ENCODE data around the gene MINDY4. TPM values are rescaled to one million over a fixed set of nuclear protein-coding genes. Genes with fewer than 3 reads are reported as not detected.

MINDY4 gene
- total RNA-seq, 1 experiment from 2014 or later = 1.8 TPM

DNA sequence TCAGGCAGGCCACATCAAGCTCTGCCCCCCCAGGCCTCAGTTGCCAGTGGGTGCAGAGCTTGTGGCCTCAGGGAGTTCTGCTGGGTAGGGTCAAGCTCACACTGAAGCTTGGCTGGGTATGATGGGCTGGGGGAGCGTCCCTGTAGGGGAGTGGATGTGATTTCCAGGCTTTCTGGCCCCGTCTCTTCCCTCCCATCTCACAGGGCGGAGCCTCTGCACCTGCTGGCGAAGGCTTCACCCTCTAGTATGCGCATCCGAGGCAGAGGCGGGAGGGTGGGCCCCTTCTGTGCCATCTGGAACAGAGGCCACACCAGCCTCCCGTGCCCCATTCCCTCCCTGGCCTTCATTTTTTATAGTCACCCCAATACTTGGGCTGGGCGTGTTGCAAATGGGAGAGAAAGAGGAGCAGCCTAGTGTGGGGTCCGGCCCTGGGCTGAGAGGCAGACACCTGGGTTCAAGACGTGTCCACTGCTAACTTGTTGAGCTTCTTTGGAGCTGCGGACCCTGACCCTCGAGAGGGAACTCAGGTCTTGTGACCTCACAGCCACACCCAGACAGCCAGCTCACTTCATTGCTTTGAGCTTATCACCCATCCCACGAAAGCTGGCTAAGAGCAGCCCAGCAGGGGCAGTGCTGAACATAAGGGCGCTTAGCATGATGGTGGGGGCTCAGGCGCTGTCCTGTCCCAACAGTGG is 142.8 kb downstream of the MINDY4 start (continued):
- no peak for TF ChIP-seq GABPB1 (CRISPR knock-in tag; IDR thresholded peaks at IDR 0.05)
- no peak for TF ChIP-seq FOXP1 (CRISPR knock-in tag; IDR thresholded peaks at IDR 0.05; ENCODE audit: borderline replicate concordance)
- TF ChIP-seq, protein P1, sequence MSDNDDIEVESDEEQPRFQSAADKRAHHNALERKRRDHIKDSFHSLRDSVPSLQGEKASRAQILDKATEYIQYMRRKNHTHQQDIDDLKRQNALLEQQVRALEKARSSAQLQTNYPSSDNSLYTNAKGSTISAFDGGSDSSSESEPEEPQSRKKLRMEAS (CRISPR knock-in tag; IDR thresholded peaks at IDR 0.05) = no peak

DNA sequence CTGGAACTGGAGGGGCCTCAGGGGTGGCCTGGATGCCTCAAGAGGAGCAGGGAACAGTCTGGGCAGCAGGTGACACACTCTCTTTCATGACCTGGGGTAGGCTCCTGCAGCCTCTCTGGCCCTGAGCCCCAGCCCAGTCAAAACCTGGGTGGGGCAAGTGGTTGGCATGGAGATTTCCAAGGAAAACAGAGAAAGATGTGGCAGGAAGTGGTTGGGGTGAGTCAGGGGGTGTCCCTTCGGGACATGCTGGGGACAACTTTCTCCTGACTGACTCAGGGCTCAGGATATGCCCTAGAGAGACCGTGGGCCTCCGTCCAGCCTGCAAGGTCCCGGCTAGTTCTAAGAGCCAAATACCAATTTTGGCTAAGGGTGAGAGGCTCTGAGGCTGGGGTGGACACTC is 143.4 kb downstream of the MINDY4 start:
- TF ChIP-seq, protein P2, sequence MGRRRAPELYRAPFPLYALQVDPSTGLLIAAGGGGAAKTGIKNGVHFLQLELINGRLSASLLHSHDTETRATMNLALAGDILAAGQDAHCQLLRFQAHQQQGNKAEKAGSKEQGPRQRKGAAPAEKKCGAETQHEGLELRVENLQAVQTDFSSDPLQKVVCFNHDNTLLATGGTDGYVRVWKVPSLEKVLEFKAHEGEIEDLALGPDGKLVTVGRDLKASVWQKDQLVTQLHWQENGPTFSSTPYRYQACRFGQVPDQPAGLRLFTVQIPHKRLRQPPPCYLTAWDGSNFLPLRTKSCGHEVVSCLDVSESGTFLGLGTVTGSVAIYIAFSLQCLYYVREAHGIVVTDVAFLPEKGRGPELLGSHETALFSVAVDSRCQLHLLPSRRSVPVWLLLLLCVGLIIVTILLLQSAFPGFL (CRISPR knock-in tag; IDR thresholded peaks at IDR 0.05; ENCODE audit: borderline replicate concordance) = no peak
- no peak for TF ChIP-seq ZNF423 (CRISPR knock-in tag; IDR thresholded peaks at IDR 0.05)
- TF ChIP-seq, protein P3, sequence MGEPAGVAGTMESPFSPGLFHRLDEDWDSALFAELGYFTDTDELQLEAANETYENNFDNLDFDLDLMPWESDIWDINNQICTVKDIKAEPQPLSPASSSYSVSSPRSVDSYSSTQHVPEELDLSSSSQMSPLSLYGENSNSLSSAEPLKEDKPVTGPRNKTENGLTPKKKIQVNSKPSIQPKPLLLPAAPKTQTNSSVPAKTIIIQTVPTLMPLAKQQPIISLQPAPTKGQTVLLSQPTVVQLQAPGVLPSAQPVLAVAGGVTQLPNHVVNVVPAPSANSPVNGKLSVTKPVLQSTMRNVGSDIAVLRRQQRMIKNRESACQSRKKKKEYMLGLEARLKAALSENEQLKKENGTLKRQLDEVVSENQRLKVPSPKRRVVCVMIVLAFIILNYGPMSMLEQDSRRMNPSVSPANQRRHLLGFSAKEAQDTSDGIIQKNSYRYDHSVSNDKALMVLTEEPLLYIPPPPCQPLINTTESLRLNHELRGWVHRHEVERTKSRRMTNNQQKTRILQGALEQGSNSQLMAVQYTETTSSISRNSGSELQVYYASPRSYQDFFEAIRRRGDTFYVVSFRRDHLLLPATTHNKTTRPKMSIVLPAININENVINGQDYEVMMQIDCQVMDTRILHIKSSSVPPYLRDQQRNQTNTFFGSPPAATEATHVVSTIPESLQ (CRISPR knock-in tag; IDR thresholded peaks at IDR 0.05) = no peak
- no peak for TF ChIP-seq ZNF263 (CRISPR knock-in tag; IDR thresholded peaks at IDR 0.05; ENCODE audit: low read depth)
- TF ChIP-seq, protein P4, sequence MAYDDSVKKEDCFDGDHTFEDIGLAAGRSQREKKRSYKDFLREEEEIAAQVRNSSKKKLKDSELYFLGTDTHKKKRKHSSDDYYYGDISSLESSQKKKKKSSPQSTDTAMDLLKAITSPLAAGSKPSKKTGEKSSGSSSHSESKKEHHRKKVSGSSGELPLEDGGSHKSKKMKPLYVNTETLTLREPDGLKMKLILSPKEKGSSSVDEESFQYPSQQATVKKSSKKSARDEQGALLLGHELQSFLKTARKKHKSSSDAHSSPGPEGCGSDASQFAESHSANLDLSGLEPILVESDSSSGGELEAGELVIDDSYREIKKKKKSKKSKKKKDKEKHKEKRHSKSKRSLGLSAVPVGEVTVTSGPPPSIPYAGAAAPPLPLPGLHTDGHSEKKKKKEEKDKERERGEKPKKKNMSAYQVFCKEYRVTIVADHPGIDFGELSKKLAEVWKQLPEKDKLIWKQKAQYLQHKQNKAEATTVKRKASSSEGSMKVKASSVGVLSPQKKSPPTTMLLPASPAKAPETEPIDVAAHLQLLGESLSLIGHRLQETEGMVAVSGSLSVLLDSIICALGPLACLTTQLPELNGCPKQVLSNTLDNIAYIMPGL (CRISPR knock-in tag; IDR thresholded peaks at IDR 0.05) = no peak
- no peak for TF ChIP-seq RELA (CRISPR knock-in tag; IDR thresholded peaks at IDR 0.05; ENCODE audit: borderline replicate concordance)
- TF ChIP-seq, protein P5, sequence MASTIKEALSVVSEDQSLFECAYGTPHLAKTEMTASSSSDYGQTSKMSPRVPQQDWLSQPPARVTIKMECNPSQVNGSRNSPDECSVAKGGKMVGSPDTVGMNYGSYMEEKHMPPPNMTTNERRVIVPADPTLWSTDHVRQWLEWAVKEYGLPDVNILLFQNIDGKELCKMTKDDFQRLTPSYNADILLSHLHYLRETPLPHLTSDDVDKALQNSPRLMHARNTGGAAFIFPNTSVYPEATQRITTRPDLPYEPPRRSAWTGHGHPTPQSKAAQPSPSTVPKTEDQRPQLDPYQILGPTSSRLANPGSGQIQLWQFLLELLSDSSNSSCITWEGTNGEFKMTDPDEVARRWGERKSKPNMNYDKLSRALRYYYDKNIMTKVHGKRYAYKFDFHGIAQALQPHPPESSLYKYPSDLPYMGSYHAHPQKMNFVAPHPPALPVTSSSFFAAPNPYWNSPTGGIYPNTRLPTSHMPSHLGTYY (CRISPR knock-in tag; IDR thresholded peaks at IDR 0.05) = no peak
- TF ChIP-seq SOX15 (CRISPR knock-in tag; IDR thresholded peaks at IDR 0.05) = no peak
- no peak for TF ChIP-seq GRHL2 (CRISPR knock-in tag; IDR thresholded peaks at IDR 0.05; ENCODE audit: insufficient replicate concordance, severe bottlenecking)
- Mint-ChIP-seq H3K36me3 (no peaks in the 10 kb centered on the region), H3K27ac (no peak overlapping the region)

DNA sequence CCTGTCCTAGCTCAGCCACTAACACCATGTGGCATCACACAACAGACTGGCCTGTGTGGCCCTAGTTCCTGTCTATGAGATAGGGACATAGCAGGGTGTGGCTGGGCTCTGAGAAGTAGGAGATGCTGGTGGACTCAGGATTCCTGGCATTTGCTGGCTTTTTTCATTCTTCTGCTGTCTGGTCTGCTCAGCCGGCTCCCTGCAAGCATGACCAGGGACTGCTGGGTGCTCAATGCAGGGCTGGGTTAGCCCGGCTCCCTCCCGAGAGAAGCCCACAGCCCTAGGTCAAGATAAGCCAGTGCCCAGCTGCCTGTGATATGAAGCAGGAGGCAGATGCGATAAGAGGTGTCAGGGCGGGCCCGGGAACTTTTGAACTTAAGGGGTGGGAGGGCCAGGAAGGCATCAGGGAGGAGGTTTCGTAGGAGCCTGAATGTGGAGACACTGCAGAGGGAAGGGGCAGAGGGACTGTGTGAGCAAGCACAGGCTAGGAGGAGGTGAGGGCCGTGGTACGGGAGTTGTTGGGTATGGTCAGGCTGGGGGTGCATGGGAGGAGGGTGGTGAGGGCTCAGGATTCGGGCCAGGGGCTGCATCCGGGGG is 143.9 kb downstream of the MINDY4 start:
- no peaks in the 10 kb centered on the region for H3K36me3 Mint-ChIP-seq
- peaks cover 16% of the 10 kb centered on the region for H3K4me1 Mint-ChIP-seq
- ChIA-PET CTCF (interaction anchor here (0.5 to 2.6 kb wide), 4 partner anchors 7 to 169 kb away, joined by 3 to 12 read pairs (median 6); no protein-coding TSS in a partner anchor), POLR2A (no interaction called here)
- no peaks in the 10 kb centered on the region for H3K27me3 Mint-ChIP-seq (ENCODE audit: low read depth)
- no peaks in the 10 kb centered on the region for H3K9me3 Mint-ChIP-seq
- ATAC-seq (no peak), DNase-seq (ENCODE audit: low spot score) (no peak)
- H3K27ac Mint-ChIP-seq = no peak overlapping the region
- no peak overlapping the region for H3K4me3 Mint-ChIP-seq
- TF ChIP-seq ZNF396 (CRISPR knock-in tag; IDR thresholded peaks at IDR 0.05; ENCODE audit: borderline replicate concordance) (no peak), ZNF219 (CRISPR knock-in tag; IDR thresholded peaks at IDR 0.05; ENCODE audit: borderline replicate concordance) (no peak), ZNF232 (CRISPR knock-in tag; IDR thresholded peaks at IDR 0.05) (no peak), MXD4 (CRISPR knock-in tag; IDR thresholded peaks at IDR 0.05; ENCODE audit: borderline replicate concordance) (no peak), GABPB1 (CRISPR knock-in tag; IDR thresholded peaks at IDR 0.05) (no peak), ETV6 (CRISPR knock-in tag; IDR thresholded peaks at IDR 0.05) (no peak), FOXK1 (CRISPR knock-in tag; IDR thresholded peaks at IDR 0.05) (no peak)
- TF ChIP-seq, protein P6, sequence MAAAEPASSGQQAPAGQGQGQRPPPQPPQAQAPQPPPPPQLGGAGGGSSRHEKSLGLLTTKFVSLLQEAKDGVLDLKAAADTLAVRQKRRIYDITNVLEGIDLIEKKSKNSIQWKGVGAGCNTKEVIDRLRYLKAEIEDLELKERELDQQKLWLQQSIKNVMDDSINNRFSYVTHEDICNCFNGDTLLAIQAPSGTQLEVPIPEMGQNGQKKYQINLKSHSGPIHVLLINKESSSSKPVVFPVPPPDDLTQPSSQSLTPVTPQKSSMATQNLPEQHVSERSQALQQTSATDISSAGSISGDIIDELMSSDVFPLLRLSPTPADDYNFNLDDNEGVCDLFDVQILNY (CRISPR knock-in tag; IDR thresholded peaks at IDR 0.05) = no peak
- TF ChIP-seq, protein P3 (CRISPR knock-in tag; IDR thresholded peaks at IDR 0.05) = no peak
- TF ChIP-seq, protein P7, sequence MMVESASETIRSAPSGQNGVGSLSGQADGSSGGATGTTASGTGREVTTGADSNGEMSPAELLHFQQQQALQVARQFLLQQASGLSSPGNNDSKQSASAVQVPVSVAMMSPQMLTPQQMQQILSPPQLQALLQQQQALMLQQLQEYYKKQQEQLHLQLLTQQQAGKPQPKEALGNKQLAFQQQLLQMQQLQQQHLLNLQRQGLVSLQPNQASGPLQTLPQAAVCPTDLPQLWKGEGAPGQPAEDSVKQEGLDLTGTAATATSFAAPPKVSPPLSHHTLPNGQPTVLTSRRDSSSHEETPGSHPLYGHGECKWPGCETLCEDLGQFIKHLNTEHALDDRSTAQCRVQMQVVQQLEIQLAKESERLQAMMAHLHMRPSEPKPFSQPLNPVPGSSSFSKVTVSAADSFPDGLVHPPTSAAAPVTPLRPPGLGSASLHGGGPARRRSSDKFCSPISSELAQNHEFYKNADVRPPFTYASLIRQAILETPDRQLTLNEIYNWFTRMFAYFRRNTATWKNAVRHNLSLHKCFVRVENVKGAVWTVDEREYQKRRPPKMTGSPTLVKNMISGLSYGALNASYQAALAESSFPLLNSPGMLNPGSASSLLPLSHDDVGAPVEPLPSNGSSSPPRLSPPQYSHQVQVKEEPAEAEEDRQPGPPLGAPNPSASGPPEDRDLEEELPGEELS (CRISPR knock-in tag; IDR thresholded peaks at IDR 0.05) = no peak

More for the DNA sequence above, 143.4 kb downstream of the MINDY4 start:
- H3K4me3 Mint-ChIP-seq = no peak overlapping the region
- CTCF ChIA-PET = interaction anchor here (2.3 to 2.6 kb wide), 2 partner anchors 24 to 208 kb away, joined by 5 to 12 read pairs; no protein-coding TSS in a partner anchor
- no peaks in the 10 kb centered on the region for H3K9me3 Mint-ChIP-seq
- ATAC-seq (no peak; the same call in 1 of the 2 replicates), DNase-seq (ENCODE audit: low spot score) (no peak)
- H3K27me3 Mint-ChIP-seq (ENCODE audit: low read depth) = no peaks in the 10 kb centered on the region
- POLR2A ChIA-PET = no interaction called here
- peaks cover 16% of the 10 kb centered on the region for H3K4me1 Mint-ChIP-seq

Measured in WTC11 (cell line).